HCT116 (cell line): ENCODE measurements around the gene STXBP5. TPM values are rescaled to one million over a fixed set of nuclear protein-coding genes. Genes with fewer than 3 reads are reported as not detected.

ENCODE experiments used
- ATAC-seq: fragments of 200-7000 bp; cut with Tn5 transposase; 2 replicates; pipeline ENCODE4 v1.9.1; 2020; ENCODE audit warnings: mild to moderate bottlenecking, moderate library complexity
- BruUV-seq: library from RNA; stranded (reverse); fragments of 400-500 nt; replicated peaks from 2 replicates; lab custom pipeline; 2021; lab: Mats Ljungman, UMichigan
- CTCF ChIA-PET: fragments of 300-600 bp; sonication (Branson Sonifier 250); formaldehyde crosslinking; loops from one replicate; lab custom pipeline; 2021; ENCODE audit warnings: antibody characterized with exemption; lab: Charles Lee
- POLR2A ChIA-PET: fragments of 300-600, 350-600 bp; sonication (Branson Sonifier 250); formaldehyde crosslinking; loops from one replicate; lab custom pipeline; 2021; ENCODE audit warnings: antibody characterized with exemption; lab: Charles Lee
- RAD21 ChIA-PET, 2 experiments: fragments of 300-600 bp; sonication (Branson Sonifier 250); formaldehyde crosslinking; loops; one replicate each; lab custom pipeline; 2023; ENCODE audit warnings: low total read pairs in 2 of 2; ENCODE audit not compliant: uncharacterized antibody in 2 of 2, unreplicated experiment in 2 of 2, low non-redundant PET in 1 of 2; lab: Charles Lee
- DNase-seq: peaks from one replicate; pipeline ENCODE4 v3.0.0-alpha.2; 2010; ENCODE audit warnings: low read depth, low spot score
- H2AFZ ChIP-seq: fragments of 200-600 bp; shearing (Covaris generic), sonication (generic); 2 replicates; pipeline ENCODE4 v1.6.1; 2017; ENCODE audit warnings: low read depth, mixed run types, mixed read lengths, antibody characterized with exemption, low read length; ENCODE audit not compliant: poor library complexity, severe bottlenecking
- H3K27ac ChIP-seq: 2 replicates; pipeline ENCODE4 v1.5.1; 2012; ENCODE audit warnings: low read depth, low read length
- H3K27me3 ChIP-seq: fragments of 200-600 bp; sonication (generic); 2 replicates; pipeline ENCODE4 v1.6.1; 2016; ENCODE audit warnings: mixed run types, low read length, mixed read lengths; ENCODE audit not compliant: insufficient read depth
- H3K36me3 ChIP-seq, 2 experiments: fragments of 200-500 bp in 1 of 2; fragments of 200-600 bp in 1 of 2; sonication (Bioruptor generic) in 1 of 2; sonication (generic) in 1 of 2; 2 replicates each; pipeline versions ENCODE4 v1.5.1 to v1.6.1; 2014 to 2016; ENCODE audit warnings: low read length in 2 of 2, inconsistent platforms in 1 of 2, mixed read lengths in 1 of 2, mixed run types in 1 of 2; ENCODE audit not compliant: insufficient read depth in 2 of 2, control insufficient read depth in 1 of 2
- H3K4me1 ChIP-seq, 2 experiments: fragments of 200-600 bp in 1 of 2; sonication (generic) in 1 of 2; 2 replicates each; pipeline versions ENCODE4 v1.5.1 to v1.6.1; 2012 to 2017; ENCODE audit warnings: low read length in 2 of 2, inconsistent platforms in 1 of 2, mild to moderate bottlenecking in 1 of 2, mixed read lengths in 1 of 2, mixed run types in 1 of 2, moderate library complexity in 1 of 2; ENCODE audit not compliant: insufficient read depth in 2 of 2, control insufficient read depth in 1 of 2
- H3K4me2 ChIP-seq: fragments of 200-600 bp; sonication (generic); 2 replicates; pipeline ENCODE4 v1.6.1; 2017; ENCODE audit warnings: mixed run types, low read length, mixed read lengths
- H3K4me3 ChIP-seq, 2 experiments: fragments of 200-600 bp in 1 of 2; sonication (generic) in 1 of 2; replicated peaks in 1 of 2; 2 replicates each; pipeline ENCODE4 v1.5.1; 2011 to 2016; ENCODE audit warnings: low read length in 2 of 2, control low read depth in 1 of 2, low read depth in 1 of 2, mild to moderate bottlenecking in 1 of 2, mixed read lengths in 1 of 2, mixed run types in 1 of 2
- H3K79me2 ChIP-seq: fragments of 200-600 bp; sonication (generic); 2 replicates; pipeline ENCODE4 v1.6.1; 2017; ENCODE audit warnings: mild to moderate bottlenecking, mixed run types, low read length, moderate library complexity, mixed read lengths; ENCODE audit not compliant: insufficient read depth
- H3K9ac ChIP-seq: fragments of 200-600 bp; sonication (generic); 2 replicates; pipeline ENCODE4 v1.6.1; 2016; ENCODE audit warnings: low read length, mixed read lengths
- H3K9me2 ChIP-seq: fragments of 200-600 bp; sonication (generic), shearing (Covaris generic); 2 replicates; pipeline ENCODE4 v1.6.1; 2017; ENCODE audit warnings: mixed run types, mild to moderate bottlenecking, moderate library complexity; ENCODE audit not compliant: insufficient read depth
- H3K9me3 ChIP-seq, 2 experiments: fragments of 200-500 bp in 1 of 2; fragments of 200-600 bp in 1 of 2; sonication (Bioruptor generic) in 1 of 2; sonication (generic) in 1 of 2; 2 replicates each; pipeline ENCODE4 v1.6.1; 2014 to 2017; ENCODE audit warnings: low read length in 2 of 2, mixed read lengths in 2 of 2, inconsistent platforms in 1 of 2, low read depth in 1 of 2, mild to moderate bottlenecking in 1 of 2, mixed run types in 1 of 2, moderate library complexity in 1 of 2; ENCODE audit not compliant: control insufficient read depth in 1 of 2, insufficient read depth in 1 of 2
- H4K20me1 ChIP-seq: fragments of 200-600 bp; sonication (generic), shearing (Covaris generic); 2 replicates; pipeline ENCODE4 v1.6.1; 2017; ENCODE audit warnings: mixed run types, mild to moderate bottlenecking, moderate library complexity; ENCODE audit not compliant: insufficient read depth
- CBX3 ChIP-seq: IDR thresholded peaks from 2 replicates; pipeline ENCODE4 v1.6.1; 2012; ENCODE audit warnings: low read depth
- EGR1 ChIP-seq: IDR thresholded peaks from 2 replicates; pipeline ENCODE4 v1.6.1; 2012; ENCODE audit warnings: low read depth
- ELF1 ChIP-seq: IDR thresholded peaks from 2 replicates; pipeline ENCODE4 v1.6.1; 2012; ENCODE audit warnings: low read depth, borderline replicate concordance
- EZH2phosphoT487 ChIP-seq: fragments of 200-600 bp; IDR thresholded peaks from 2 replicates; pipeline ENCODE4 v1.6.1; 2018; ENCODE audit warnings: antibody characterized with exemption, borderline replicate concordance
- FOSL1 ChIP-seq: IDR thresholded peaks from 2 replicates; pipeline ENCODE4 v1.6.1; 2012; ENCODE audit warnings: low read depth
- RAD21 ChIP-seq: IDR thresholded peaks from 2 replicates; pipeline ENCODE4 v1.6.1; 2012; ENCODE audit warnings: low read depth, mild to moderate bottlenecking
- SIN3A ChIP-seq: IDR thresholded peaks from 2 replicates; pipeline ENCODE4 v1.6.1; 2012; ENCODE audit warnings: low read depth
- SP1 ChIP-seq: IDR thresholded peaks from 2 replicates; pipeline ENCODE4 v1.6.1; 2012; ENCODE audit warnings: low read depth
- SRF ChIP-seq: IDR thresholded peaks from 2 replicates; pipeline ENCODE4 v1.6.1; 2012; ENCODE audit warnings: low read depth
- TCF7L2 ChIP-seq: IDR thresholded peaks from 2 replicates; pipeline ENCODE4 v1.7.0; 2011; ENCODE audit warnings: borderline replicate concordance, inconsistent platforms; ENCODE audit not compliant: insufficient read depth, insufficient read length; ENCODE audit errors: extremely low read depth
- YY1 ChIP-seq: IDR thresholded peaks from 2 replicates; pipeline ENCODE4 v1.6.1; 2011; ENCODE audit warnings: low read length, low read depth, moderate library complexity, mild to moderate bottlenecking; ENCODE audit not compliant: insufficient replicate concordance; ENCODE audit errors: extremely low read depth
- ZFX ChIP-seq: fragments of 450-650 bp; IDR thresholded peaks from 2 replicates; pipeline ENCODE4 v1.6.1; 2017
- ZNF274 ChIP-seq: fragments of 200-500 bp; sonication (Bioruptor generic); IDR thresholded peaks from 2 replicates; pipeline ENCODE4 v1.6.1; 2014; ENCODE audit warnings: mild to moderate bottlenecking, low read depth, low read length, inconsistent platforms
- intact Hi-C: fragments of 100-400 bp; cut with micrococcal nuclease; formaldehyde crosslinking; loops from 2 replicates; pipeline ENCODE4 v1.10.0; 2022
- total RNA-seq: library from RNA; stranded (reverse); gene quantifications from one replicate; pipeline ENCODE4 v1.2.1, GENCODE V29; 2021; ENCODE audit not compliant: unreplicated experiment
- TF ChIP-seq, protein P1 (sequence below): IDR thresholded peaks from 2 replicates; pipeline ENCODE4 v1.6.1; 2012
- TF ChIP-seq, protein P2 (sequence below): IDR thresholded peaks from 2 replicates; pipeline ENCODE4 v1.6.1; 2012; ENCODE audit warnings: low read depth
- TF ChIP-seq, protein P3 (sequence below): IDR thresholded peaks from 2 replicates; pipeline ENCODE4 v1.6.1; 2011; ENCODE audit warnings: mild to moderate bottlenecking, low read length, moderate library complexity; ENCODE audit not compliant: insufficient replicate concordance; ENCODE audit errors: extremely low read depth
- TF ChIP-seq, protein P4 (sequence below): IDR thresholded peaks from 2 replicates; pipeline ENCODE4 v1.6.1; 2012

STXBP5 gene
- total RNA-seq, 1 experiment from 2014 or later: 12.6 TPM

DNA sequence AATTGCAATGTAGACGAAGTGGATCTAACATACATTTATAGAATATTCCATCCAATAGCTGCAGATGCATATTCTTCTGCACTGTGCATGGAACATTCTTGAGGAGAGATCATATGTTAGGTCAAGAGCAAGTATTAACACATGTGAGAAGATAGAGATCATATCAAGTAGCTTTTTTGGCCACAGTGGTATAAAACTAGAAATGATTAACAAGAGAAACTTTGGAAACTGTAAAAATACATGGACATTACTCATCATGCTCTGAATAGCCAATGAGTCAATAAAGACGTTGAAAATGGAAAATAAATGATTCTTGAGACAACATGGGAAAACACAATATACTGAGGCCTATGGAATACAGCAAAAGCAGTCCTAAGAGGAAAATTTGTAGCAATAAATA, 94.2 kb downstream of the STXBP5 start (continued):
- no peak for TF ChIP-seq SRF
- TF ChIP-seq TCF7L2: no peak
- TF ChIP-seq EGR1: no peak
- no peak for TF ChIP-seq FOSL1

DNA sequence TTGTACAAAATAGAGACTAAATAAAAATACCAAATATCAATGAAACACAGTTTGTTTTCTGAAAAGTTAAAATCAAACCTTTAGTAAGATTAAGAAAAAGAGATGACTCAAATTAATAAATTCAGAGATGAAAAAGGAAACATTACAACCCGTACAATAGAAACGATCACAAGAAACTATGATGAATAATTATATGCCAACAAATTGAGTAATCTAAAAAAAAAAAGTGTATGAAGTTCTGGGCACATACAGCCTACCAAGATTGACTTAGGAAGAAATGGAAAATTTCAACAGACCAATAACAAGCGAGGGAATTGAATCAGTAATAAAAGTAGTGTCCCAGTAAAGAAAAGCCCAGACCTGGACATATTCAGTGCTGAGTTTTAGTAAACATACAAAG, 94.8 kb downstream of the STXBP5 start:
- BruUV-seq: no TSS peak
- Histone ChIP-seq H3K4me2 (no peak overlapping the region), H3K36me3 (no peaks in the 10 kb centered on the region), H3K9me2 (no peaks in the 10 kb centered on the region), H3K79me2 (no peaks in the 10 kb centered on the region), H3K9ac (no peak overlapping the region), H3K9me3 (no peaks in the 10 kb centered on the region), H2AFZ (no peak overlapping the region), H4K20me1 (no peaks in the 10 kb centered on the region), H3K4me1 (no peaks in the 10 kb centered on the region), H3K27me3 (no peaks in the 10 kb centered on the region), H3K4me3 (no peak overlapping the region), H3K27ac (no peak overlapping the region)
- CTCF ChIA-PET: no interaction called here
- intact Hi-C loops: no loop called here
- ATAC-seq (no peak), DNase-seq (no peak)
- TF ChIP-seq EZH2phosphoT487 (no peak), SP1 (no peak), ZFX (no peak), RAD21 (no peak), EGR1 (no peak), FOSL1 (no peak), TCF7L2 (no peak), ZNF274 (no peak), SIN3A (no peak), ELF1 (no peak), YY1 (no peak), CBX3 (no peak)
- TF ChIP-seq, protein P1, sequence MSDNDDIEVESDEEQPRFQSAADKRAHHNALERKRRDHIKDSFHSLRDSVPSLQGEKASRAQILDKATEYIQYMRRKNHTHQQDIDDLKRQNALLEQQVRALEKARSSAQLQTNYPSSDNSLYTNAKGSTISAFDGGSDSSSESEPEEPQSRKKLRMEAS: no peak
- TF ChIP-seq, protein P2, sequence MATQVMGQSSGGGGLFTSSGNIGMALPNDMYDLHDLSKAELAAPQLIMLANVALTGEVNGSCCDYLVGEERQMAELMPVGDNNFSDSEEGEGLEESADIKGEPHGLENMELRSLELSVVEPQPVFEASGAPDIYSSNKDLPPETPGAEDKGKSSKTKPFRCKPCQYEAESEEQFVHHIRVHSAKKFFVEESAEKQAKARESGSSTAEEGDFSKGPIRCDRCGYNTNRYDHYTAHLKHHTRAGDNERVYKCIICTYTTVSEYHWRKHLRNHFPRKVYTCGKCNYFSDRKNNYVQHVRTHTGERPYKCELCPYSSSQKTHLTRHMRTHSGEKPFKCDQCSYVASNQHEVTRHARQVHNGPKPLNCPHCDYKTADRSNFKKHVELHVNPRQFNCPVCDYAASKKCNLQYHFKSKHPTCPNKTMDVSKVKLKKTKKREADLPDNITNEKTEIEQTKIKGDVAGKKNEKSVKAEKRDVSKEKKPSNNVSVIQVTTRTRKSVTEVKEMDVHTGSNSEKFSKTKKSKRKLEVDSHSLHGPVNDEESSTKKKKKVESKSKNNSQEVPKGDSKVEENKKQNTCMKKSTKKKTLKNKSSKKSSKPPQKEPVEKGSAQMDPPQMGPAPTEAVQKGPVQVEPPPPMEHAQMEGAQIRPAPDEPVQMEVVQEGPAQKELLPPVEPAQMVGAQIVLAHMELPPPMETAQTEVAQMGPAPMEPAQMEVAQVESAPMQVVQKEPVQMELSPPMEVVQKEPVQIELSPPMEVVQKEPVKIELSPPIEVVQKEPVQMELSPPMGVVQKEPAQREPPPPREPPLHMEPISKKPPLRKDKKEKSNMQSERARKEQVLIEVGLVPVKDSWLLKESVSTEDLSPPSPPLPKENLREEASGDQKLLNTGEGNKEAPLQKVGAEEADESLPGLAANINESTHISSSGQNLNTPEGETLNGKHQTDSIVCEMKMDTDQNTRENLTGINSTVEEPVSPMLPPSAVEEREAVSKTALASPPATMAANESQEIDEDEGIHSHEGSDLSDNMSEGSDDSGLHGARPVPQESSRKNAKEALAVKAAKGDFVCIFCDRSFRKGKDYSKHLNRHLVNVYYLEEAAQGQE: no peak
- TF ChIP-seq, protein P3, sequence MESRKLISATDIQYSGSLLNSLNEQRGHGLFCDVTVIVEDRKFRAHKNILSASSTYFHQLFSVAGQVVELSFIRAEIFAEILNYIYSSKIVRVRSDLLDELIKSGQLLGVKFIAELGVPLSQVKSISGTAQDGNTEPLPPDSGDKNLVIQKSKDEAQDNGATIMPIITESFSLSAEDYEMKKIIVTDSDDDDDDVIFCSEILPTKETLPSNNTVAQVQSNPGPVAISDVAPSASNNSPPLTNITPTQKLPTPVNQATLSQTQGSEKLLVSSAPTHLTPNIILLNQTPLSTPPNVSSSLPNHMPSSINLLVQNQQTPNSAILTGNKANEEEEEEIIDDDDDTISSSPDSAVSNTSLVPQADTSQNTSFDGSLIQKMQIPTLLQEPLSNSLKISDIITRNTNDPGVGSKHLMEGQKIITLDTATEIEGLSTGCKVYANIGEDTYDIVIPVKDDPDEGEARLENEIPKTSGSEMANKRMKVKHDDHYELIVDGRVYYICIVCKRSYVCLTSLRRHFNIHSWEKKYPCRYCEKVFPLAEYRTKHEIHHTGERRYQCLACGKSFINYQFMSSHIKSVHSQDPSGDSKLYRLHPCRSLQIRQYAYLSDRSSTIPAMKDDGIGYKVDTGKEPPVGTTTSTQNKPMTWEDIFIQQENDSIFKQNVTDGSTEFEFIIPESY: no peak
- TF ChIP-seq, protein P4, sequence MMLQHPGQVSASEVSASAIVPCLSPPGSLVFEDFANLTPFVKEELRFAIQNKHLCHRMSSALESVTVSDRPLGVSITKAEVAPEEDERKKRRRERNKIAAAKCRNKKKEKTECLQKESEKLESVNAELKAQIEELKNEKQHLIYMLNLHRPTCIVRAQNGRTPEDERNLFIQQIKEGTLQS: no peak
- RAD21 ChIA-PET: no interaction called here
- POLR2A ChIA-PET: no interaction called here
